Inferior parietal cortex (tissue), 1 donor: ENCODE data around the gene VEGFA.
A peak's percentile ranks its signal among the peaks of the same experiment; 100 is the strongest.

ENCODE experiments used
- DNase-seq: peaks from one replicate; pipeline ENCODE4 v3.0.0-alpha.2; 2016; ENCODE audit errors: extremely low spot score

The VEGFA gene

DNA sequence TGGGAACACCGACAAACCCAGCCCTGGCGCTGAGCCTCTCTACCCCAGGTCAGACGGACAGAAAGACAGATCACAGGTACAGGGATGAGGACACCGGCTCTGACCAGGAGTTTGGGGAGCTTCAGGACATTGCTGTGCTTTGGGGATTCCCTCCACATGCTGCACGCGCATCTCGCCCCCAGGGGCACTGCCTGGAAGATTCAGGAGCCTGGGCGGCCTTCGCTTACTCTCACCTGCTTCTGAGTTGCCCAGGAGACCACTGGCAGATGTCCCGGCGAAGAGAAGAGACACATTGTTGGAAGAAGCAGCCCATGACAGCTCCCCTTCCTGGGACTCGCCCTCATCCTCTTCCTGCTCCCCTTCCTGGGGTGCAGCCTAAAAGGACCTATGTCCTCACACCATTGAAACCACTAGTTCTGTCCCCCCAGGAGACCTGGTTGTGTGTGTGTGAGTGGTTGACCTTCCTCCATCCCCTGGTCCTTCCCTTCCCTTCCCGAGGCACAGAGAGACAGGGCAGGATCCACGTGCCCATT, 15.3 kb downstream of the VEGFA start:
- DNase-seq: no peak

DNA sequence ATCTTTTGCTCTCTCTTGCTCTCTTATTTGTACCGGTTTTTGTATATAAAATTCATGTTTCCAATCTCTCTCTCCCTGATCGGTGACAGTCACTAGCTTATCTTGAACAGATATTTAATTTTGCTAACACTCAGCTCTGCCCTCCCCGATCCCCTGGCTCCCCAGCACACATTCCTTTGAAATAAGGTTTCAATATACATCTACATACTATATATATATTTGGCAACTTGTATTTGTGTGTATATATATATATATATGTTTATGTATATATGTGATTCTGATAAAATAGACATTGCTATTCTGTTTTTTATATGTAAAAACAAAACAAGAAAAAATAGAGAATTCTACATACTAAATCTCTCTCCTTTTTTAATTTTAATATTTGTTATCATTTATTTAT, 15.9 kb downstream of the VEGFA start:
- DNase-seq: no peak

DNA sequence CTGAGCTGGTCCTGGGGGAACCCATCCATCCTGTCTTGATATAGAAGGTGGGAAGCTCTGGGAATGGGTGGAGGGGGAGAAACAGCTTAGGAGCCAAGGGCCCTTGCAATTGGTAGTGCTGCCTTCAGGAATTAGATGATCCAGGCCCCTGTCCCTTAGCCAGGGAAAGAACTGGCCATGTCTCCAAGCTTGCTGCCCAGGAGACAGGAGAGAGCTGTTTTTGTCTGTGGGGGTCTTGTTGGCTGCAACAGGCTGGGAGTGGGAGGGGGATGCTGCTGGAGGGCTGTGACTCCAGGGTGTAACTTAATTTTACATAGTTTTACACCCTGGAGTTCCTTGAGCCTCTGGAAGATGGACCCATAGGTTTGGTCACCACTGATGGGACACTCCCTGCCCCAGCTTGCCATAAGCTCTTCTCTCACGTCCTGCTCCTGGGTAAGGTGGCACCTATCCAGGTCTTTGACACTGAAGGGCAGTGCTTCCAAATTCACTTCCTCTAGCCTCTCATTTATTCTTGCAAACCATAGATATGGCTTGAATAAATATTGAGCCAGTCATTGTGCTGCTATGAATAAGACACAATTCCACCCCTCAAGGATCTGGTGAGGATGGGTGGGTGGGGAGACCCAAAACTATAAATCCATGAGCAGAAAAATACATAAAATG, 16.8 kb downstream of the VEGFA start:
- no peak for DNase-seq

DNA sequence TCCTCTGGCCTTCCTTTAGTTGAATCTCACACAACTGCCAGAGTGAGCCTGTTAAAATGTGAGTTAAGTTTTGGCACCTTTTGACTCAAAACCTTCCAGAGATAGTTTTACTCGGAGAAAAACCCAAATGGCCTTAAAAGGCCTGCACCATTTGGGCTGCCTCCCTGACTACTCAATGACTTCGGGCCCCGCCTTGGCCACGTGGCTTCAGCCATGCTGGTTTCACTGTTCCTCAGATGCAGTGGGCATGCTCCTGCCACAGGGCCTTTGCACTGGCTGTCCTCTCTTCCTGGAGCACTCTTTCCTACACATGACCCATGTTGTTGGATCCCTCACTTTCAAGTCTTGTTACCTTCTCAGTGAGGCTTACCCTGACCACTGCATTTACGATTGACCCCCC, 18.3 kb downstream of the VEGFA start:
- DNase-seq: no peak

DNA sequence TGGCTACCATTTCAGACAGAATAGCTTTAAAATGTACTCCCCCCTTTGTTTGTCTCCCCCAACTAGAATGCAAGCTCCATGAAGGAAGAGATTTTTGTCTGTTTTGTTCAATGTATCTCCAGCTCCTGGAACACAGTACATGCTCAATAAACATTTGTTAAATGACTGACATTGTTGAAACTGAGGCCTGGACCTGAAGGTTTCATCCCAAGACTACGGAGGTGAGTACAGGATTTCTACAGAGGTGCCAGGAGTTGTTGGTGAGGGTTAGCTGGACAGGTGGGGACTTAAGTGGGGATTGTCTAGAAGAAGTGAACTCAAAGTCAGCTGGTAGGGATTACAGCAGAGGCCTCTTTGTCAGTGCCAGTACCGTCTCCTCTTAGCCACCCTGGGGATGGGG, 19.4 kb downstream of the VEGFA start:
- DNase-seq: no peak

DNA sequence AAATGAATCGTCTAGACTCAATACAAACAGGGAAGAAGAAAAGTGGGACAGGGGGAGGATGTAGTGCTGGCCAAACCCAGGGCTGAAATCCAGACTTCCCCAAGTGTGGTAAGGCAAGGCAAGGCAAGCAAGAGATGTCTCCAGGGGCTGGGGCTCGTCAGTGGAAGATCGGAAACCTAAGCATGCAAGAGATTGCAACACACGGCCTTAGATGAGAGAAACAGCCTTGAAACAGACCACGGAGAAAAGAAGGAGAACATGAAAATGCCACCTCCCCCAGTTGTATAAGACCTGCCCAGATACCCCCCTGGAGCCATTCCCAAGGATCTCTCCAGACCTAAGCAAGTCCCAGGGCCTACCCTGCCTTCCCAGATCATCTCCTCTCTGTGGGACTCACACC, 20.0 kb downstream of the VEGFA start:
- DNase-seq: no peak

DNA sequence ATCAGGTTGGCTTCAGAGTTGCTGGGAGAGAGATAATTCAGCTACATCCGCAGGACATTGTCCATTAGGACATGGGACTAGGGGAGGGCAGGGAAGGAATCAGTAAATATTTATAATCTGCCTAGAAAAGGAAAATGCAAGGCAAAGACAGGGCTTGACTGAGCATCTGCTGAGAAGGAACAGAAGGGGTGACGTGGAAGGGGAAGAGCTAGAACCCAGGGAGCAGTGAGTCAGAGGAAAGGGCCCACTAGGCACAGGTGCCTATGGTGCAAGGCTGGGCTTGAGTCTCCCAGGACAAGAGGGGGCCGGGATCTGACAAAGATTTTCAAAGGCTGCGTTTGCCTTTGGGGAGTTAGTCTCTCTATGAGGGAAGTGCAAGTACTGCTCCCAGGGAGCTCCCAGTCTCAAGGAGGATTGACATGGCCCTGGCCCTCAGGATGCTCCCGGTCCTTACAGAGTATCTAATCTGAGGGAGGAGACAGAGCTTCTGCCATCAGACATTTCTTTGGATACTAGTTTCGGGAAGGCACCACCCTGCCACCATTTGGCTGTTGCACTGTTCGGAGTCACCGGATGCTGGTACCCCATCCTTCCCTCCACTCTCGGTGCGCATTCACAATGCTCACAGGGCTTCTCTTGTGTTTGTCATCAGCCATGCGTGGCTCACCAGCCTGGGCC, 21.9 kb downstream of the VEGFA start:
- no peak for DNase-seq

DNA sequence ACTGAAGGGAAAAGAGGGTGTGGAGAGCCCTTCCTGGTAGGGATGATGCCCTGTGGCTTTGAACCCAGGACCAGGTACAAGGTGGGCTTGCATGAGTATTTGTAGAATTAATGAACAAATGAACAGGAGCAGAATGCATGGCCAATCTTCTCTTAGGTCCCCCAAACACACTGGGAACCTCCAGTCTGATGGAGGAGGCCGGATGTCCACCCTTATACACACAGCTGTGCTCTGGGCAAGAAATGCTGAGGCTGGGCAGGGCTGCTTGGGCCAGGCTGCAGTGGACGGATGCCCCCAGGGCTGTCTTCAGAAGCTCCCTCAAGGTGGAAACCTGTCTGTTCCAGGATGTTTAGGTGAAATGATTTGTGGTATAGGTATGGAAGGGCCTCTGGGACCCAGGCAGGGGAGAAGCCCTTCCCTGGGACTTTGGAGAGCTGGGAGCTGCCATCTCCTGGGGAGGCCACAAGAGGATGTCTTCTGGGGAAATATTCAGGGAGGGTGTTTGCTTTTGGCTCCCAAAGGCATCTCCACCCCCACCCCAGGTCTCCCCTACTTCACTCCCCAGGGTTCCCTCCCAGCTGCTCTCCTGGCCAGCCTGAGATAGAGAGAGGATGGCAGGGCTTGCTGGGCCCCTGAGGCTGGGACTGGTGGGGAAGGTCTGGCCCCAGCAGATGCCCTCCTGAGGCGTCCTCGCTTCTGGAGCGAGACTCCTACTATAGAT, 23.3 kb downstream of the VEGFA start:
- DNase-seq: no peak

DNA sequence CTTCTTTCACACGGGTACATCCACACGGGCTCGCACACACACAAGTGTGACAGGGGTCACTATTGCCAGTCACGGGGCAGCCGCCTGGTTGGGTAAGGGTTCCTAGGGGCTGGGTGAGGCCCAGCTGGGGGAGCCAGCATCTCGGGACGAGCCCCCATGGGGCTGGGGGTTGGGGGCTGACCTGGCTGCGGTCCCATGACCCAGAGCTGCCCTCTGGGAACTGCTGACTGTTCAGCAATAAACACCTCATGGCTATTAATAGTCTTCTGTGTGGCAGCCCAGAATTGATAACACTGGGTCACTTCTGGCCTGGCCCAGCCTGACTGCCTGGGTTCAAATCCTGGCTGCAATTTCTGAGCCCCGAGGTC, 23.8 kb downstream of the VEGFA start:
- no peak for DNase-seq

DNA sequence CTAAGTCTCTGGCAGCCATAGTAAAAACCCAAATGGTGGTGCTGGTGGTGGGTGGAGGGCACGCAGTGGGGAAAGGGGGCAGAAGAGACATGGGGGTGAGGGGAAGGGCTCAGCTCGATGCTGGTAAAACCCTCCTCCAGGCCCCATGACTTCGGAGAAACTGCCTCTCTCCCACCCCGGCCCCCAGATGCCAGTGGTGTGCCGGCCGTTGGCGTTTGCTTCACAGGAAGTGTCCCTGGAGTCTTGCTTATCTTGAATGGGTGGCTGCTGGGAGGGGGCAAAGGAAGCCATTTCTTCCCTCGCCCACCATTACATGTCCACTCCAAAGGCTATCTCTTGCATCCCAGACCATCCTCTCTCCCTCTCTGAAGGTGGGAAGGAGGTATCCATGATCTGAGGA, 25.4 kb downstream of the VEGFA start:
- DNase-seq: no peak

DNA sequence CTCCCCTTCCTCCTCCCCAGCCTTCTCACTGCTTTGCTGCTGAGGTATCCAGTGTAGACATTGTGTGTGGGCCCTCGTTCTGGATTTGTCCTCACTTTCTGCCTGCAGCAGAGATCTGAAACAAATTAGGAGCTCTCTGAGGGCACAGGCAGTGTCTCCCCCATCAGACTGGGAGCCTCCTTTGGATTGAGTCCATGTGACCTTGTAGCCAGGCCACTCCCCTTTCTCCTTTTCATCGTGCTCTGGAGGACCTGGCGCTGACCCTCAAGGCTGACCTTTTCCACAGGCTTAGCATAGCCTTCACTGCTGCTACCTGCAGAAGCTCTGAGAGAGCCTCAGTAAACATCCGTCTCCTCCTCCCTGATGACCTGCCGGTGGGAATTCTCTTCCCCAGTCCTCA, 26.2 kb downstream of the VEGFA start:
- DNase-seq: no peak

DNA sequence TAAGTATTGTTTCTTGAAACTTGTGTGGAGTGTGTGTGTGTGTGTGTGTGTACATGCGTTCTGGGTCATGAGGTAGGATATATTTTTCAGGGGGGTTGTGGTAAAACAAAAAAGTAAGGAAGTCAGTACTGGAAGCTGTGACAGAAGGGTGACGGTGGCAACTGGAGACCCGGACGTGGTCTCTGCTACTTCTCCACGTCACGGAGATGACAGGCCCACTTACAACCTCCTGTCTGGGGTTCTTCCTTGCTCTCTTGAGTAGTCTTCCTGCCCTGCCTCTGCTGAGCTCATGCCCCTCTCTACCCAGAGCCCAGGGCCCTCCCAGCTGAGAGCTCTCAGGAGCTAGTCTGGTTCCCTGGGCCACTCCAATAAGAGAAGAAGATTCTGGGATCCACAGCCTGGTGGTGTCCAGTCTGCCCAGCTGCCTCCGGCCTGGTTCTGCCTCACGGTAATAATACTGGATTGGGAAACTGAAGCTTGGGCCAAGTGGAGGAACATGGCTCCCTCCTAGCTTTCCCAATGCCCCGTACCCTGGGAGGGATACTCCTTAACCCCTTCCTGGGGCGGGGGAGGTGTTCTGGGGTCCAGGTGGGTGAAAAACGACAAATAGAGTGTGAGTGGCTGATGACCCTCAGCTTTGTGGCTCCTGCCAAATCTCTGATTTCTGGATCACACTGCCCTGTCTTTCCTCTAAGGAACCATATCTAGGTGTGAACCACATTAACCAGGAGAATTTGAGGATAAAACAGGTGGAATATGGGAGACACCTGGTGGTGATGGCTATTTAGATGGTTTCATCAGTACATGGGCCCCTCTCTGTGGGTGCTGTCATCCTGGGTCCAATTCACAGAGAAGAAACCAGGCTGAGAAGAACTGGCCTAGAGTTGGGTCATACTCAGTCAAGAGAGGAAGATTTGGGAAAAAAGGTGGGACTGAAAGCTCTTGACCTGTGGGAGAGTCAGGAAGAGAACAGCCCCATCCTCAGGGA, 27.2 kb downstream of the VEGFA start:
- no peak for DNase-seq

DNA sequence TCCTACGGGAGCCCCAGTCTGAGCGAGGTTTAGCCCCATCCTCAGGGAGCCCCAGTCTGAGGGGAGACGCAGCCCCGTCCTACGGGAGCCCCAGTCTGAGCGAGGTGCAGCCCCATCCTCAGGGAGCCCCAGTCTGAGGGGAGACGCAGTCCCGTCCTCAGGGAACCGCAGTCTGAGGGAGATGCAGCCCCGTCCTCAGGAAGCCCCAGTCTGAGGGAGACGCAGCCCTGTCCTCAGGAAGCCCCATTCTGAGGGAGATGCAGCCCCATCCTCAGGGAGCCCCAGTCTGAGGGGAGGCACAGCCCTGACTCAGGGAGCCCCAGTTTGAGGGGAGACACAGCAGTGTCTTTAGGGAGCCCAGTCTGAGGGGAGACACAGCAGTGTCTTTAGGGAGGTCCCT, 27.9 kb downstream of the VEGFA start:
- DNase-seq: no peak

DNA sequence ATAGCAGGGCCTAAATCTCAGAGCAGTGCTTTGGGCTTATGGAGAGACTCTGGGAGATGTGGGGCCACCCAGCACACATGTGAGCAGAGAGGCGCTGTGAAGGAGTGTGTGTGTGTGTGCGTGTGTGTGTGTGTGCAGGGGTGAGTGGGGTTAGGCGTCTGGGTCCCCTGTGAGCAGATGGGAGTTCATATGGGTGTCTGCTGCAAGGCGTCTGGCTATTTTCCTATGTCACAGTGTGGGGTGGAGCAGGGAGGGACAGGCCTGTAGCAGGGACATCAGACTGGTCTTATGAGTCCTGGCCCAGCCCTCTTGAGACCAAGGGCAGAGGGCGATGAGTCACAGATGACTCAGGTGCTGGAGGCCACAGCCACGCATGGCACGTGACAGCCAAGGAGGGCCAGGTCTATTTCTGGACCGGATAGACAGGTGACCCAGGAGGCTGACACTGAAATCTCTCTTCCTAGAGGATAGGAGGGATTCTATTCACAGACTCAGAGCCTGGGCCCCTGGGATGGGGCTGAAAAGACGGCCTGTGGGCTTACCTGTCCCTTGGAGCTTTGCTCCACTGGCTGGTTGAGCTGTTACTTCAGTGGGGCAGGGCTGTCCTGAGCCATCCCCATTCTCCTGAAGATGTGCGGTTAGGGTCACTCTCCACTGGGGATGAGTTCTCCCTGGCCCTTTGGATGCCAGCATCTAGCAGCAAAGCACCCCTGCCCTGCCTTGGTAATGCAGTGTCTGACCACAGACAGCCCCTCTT, 28.9 kb downstream of the VEGFA start:
- peak; percentile 24 for DNase-seq

DNA sequence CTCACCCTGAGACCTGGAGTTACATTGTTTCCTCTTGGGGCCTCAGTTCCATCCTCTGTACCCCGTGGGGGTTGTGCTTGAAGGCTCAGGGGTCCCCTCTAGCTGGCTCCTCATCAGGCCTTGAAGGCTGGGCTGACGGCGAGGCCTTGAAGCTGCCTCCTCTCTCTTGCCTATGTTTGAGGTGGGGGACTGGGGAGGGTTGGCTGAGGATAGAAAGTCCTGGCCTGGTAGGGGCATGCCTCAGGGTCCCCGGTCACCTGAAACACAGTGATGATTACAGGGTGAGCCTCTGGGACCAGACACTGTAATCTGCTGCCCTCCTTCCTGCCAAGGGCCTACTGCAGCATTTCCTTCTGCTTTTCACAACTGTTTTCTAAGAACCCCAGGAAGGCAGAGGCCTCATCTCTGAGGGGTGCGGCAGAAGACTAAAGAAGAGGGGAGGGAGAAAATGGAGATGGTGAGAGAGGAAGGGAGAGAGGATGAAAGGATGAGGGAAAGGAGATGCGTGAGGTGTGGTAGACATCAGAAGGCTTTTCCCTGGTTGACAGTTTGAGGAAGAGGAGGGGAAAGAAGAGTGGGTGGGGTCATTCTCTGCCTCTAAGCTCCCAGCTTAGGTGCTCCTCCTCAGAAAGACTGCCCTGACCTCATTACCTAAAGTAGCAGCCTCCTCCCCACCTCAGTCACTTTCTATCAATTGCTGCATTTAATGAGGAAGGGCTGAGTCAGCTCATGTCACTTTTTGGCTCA, 29.7 kb downstream of the VEGFA start:
- no peak for DNase-seq

DNA sequence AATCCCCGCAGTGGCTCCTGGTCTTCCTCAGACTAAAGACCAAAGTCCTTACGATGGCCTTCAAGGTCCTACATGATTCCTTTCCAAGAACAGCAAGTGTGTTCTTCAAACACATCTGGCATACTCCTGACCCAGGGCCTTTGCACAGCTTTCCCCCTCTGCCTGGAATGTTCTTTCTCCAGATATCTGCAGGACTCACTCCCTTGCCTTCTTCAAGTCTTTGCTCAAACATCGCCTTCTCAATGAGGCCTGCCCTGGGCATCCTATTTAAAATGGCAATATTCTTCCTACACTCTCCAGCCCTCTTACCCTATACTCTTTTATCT, 30.2 kb downstream of the VEGFA start:
- DNase-seq: no peak

DNA sequence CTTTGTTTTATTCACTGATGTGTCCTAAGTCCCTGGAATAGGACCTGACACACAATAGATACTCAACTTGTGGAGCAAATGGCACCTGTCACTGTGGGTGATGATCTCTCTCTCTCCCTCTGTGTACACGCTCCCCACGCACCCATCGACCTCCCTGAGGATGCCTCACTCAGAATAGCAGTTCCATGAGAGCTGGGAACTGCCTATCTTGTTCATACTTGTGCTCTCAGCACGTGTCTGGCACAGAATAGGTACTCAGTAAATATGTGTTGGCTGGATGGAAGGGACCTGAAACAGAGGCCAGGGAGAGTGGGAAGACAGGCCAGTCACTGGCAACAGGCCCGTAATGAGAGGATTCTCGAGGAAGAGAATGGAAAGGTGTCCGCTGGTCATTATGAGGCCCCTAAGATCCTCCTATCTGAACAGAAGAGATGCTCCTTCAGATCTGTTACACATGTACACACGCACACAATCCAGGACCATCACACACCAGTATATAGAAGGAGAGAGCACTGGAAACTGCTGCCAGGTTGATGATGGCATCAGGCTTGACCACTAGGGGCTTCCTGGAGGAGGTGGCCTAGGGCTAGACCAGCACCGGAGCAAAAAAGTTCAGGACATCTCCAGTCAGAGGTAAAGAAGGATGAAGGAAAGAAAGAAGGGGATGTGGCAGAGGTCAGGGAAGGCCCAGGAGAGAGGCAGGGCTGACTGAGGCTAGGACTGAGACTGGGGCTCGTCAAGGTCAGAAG, 30.9 kb downstream of the VEGFA start:
- no peak for DNase-seq

DNA sequence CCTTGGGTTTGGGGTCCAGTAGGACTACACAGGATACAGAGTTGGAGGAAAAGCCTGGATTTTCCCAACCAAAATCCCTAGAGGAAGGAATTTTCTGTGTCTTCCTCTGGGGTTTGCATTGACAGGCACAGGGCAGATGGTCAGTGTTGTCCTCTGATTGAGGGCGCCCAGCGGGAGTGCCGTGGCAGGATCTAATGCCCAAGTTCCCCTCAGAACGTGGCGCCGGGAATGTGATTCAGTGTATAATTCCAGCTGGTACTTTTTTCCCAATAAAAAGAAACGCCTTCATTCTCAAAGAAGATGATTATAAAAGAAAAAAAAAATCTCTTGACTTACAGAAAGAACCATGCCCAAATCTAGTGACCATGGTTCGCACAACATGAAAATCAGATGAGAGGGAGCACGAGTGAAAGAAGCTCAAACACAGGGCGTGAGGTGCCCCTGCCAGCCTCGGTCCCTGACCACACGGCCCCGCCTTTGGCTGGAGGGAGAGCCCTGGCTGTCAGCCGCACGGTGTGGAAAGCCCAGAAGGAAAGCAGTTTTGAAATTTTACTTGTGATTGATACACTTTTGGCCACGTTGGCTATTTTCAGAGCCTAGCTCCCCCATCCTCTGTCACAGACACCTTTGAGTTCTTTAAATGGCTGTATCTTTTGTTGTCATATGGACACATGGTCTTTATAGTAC, 31.6 kb downstream of the VEGFA start:
- no peak for DNase-seq
